GM12878 (cell line): ENCODE measurements around the gene CYB5D1. TPM values are rescaled to one million over a fixed set of nuclear protein-coding genes. Genes with fewer than 3 reads are reported as not detected.

Source experiments
- ATF7 ChIP-seq: fragments of 450-650 bp; IDR thresholded peaks from 2 replicates; pipeline ENCODE4 v1.6.1; 2016; ENCODE audit warnings: low read depth, mild to moderate bottlenecking
- BMI1 ChIP-seq: fragments of 450-650 bp; IDR thresholded peaks from 2 replicates; pipeline ENCODE4 v1.6.1; 2016; ENCODE audit warnings: mild to moderate bottlenecking, moderate library complexity, borderline replicate concordance
- CREB1 ChIP-seq: IDR thresholded peaks from 2 replicates; pipeline ENCODE4 v1.6.1; 2012; ENCODE audit warnings: low read depth, mild to moderate bottlenecking, inconsistent platforms
- GATAD2B ChIP-seq: fragments of 450-650 bp; conservative IDR thresholded peaks from 2 replicates; pipeline ENCODE4 v1.6.1; 2017; ENCODE audit warnings: low read depth, mild to moderate bottlenecking, moderate library complexity
- HDAC2 ChIP-seq: fragments of 200-600 bp; sonication (generic); IDR thresholded peaks from 2 replicates; pipeline ENCODE4 v1.6.1; 2017
- KAT2A ChIP-seq: conservative IDR thresholded peaks from 2 replicates; pipeline ENCODE4 v1.6.1; 2011; ENCODE audit warnings: low read depth, low read length; ENCODE audit not compliant: control insufficient read depth
- NBN ChIP-seq: fragments of 450-650 bp; IDR thresholded peaks from 2 replicates; pipeline ENCODE4 v1.6.1; 2016
- NFXL1 ChIP-seq: fragments of 450-650 bp; IDR thresholded peaks from 2 replicates; pipeline ENCODE4 v1.6.1; 2017; ENCODE audit warnings: antibody characterized with exemption, mild to moderate bottlenecking, borderline replicate concordance
- NFYA ChIP-seq: IDR thresholded peaks from 2 replicates; pipeline ENCODE4 v1.6.1; 2011; ENCODE audit warnings: low read depth, mild to moderate bottlenecking, low read length, improper control_type of control experiment, borderline replicate concordance
- NR2C2 ChIP-seq: IDR thresholded peaks from 2 replicates; pipeline ENCODE4 v1.6.1; 2011; ENCODE audit warnings: borderline replicate concordance, low read depth; ENCODE audit not compliant: control insufficient read depth, insufficient read length
- POLR2A ChIP-seq: IDR thresholded peaks from 2 replicates; pipeline ENCODE4 v1.6.1; 2011; ENCODE audit warnings: low read depth, mild to moderate bottlenecking, low read length
- SMAD1 ChIP-seq: fragments of 450-650 bp; IDR thresholded peaks from 2 replicates; pipeline ENCODE4 v1.6.1; 2018; ENCODE audit warnings: mild to moderate bottlenecking, low read depth; ENCODE audit not compliant: partially characterized antibody
- STAT3 ChIP-seq: IDR thresholded peaks from 2 replicates; pipeline ENCODE4 v1.6.1; 2011; ENCODE audit warnings: low read depth, low read length, improper control_type of control experiment
- WRNIP1 ChIP-seq: IDR thresholded peaks from 2 replicates; pipeline ENCODE4 v1.6.1; 2011; ENCODE audit warnings: low read depth, low read length, improper control_type of control experiment, borderline replicate concordance
- ZNF274 ChIP-seq: IDR thresholded peaks from one replicate; pipeline ENCODE4 v1.8.0; 2011; ENCODE audit not compliant: insufficient read length, insufficient read depth
- ZZZ3 ChIP-seq: IDR thresholded peaks from 2 replicates; pipeline ENCODE4 v1.6.1; 2011; ENCODE audit warnings: low read depth; ENCODE audit not compliant: control insufficient read depth, insufficient read length
- polyA plus RNA-seq, 11 experiments: library from polyadenylated mRNA; depleted of rRNA in 4 of 11; unstranded in 6 of 11; stranded (reverse) in 5 of 11; fragments of >200 nt; fragmentation: Nextera tagmentation in 4 of 11; fragmentation: Illumina TruSeq in 1 of 11; extraction: Ambion mirVana in 4 of 11; extraction: Trizol in 1 of 11; gene quantifications; 1 replicate in 1 of 11; 2 replicates in 10 of 11; pipeline versions ENCODE4 v1.2.1 to v1.2.3, GENCODE V29; 2011 to 2016; ENCODE audit warnings: inconsistent platforms in 2 of 11, missing spikeins in 2 of 11, low read depth in 1 of 11
- total RNA-seq, 4 experiments: library from RNA; depleted of rRNA in 3 of 4; stranded (reverse); fragments of >200 nt in 3 of 4; fragmentation: Illumina TruSeq in 1 of 4; extraction: Trizol in 1 of 4; gene quantifications; 2 replicates each; pipeline versions ENCODE4 v1.2.1 to v1.2.3, GENCODE V29; 2013 to 2021
- TF ChIP-seq, protein P1 (sequence below): fragments of 450-650 bp; IDR thresholded peaks from 2 replicates; pipeline ENCODE4 v1.6.1; 2018; ENCODE audit warnings: mild to moderate bottlenecking, low read depth, moderate library complexity; ENCODE audit not compliant: partially characterized antibody
- TF ChIP-seq, protein P2 (sequence below): fragments of 450-650 bp; formaldehyde crosslinking; IDR thresholded peaks from 2 replicates; pipeline ENCODE4 v1.4.0; 2020; ENCODE audit warnings: mild to moderate bottlenecking, moderate library complexity
- TF ChIP-seq, protein P3 (sequence below): IDR thresholded peaks from 2 replicates; pipeline ENCODE4 v1.6.1; 2012; ENCODE audit warnings: low read length, inconsistent platforms
- TF ChIP-seq, protein P4 (sequence below): fragments of 450-650 bp; IDR thresholded peaks from 2 replicates; pipeline ENCODE4 v1.6.1; 2017; ENCODE audit warnings: mild to moderate bottlenecking, low read depth, inconsistent platforms; ENCODE audit not compliant: poor library complexity, severe bottlenecking

CYB5D1 gene
- total and polyA plus RNA-seq, 10 of the 15 experiments (the other 5 are each of a cell fraction or from before 2014, with no cell fraction given), result 1.6 to 8.7 (median 6.4) TPM

DNA sequence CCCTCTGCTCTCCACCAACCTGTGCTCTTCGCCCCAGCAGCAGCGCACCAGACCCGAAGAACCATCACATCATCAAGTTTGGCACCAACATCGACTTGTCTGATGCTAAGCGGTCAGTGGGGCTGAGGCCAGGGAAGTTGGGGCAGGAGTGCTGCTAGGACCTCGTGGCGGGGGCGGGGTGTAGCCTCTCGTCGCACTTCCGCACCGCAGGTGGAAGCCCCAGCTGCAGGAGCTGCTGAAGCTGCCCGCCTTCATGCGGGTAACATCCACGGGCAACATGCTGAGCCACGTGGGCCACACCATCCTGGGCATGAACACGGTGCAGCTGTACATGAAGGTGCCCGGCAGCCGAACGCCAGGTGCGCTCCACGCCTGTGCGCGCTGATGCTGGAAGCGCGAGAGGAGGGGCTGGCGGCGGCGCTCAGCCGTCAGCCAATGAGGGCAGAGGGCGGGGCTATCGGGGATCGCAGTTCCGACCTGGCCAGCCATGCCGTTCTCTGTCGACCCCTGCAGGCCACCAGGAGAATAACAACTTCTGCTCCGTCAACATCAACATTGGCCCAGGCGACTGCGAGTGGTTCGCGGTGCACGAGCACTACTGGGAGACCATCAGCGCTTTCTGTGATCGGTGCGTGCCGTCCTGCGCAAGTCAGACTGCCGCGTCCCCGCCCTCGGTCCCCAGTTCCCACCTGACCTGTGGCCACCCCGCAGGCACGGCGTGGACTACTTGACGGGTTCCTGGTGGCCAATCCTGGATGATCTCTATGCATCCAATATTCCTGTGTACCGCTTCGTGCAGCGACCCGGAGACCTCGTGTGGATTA is 6.2 kb upstream of the CYB5D1 start (continued):
- TF ChIP-seq GATAD2B (peak; percentile 82), POLR2A (peak; percentile 71; the same call in 1 of the 2 replicates), SMAD1 (no peak), NFYA (no peak), STAT3 (no peak), BMI1 (no peak), ZNF274 (no peak), NBN (no peak), ATF7 (no peak), WRNIP1 (no peak), NFXL1 (no peak), KAT2A (no peak), NR2C2 (no peak), ZZZ3 (no peak), HDAC2 (no peak), CREB1 (peak; percentile 42; the same call in 1 of the 2 replicates)
- TF ChIP-seq, protein P1, sequence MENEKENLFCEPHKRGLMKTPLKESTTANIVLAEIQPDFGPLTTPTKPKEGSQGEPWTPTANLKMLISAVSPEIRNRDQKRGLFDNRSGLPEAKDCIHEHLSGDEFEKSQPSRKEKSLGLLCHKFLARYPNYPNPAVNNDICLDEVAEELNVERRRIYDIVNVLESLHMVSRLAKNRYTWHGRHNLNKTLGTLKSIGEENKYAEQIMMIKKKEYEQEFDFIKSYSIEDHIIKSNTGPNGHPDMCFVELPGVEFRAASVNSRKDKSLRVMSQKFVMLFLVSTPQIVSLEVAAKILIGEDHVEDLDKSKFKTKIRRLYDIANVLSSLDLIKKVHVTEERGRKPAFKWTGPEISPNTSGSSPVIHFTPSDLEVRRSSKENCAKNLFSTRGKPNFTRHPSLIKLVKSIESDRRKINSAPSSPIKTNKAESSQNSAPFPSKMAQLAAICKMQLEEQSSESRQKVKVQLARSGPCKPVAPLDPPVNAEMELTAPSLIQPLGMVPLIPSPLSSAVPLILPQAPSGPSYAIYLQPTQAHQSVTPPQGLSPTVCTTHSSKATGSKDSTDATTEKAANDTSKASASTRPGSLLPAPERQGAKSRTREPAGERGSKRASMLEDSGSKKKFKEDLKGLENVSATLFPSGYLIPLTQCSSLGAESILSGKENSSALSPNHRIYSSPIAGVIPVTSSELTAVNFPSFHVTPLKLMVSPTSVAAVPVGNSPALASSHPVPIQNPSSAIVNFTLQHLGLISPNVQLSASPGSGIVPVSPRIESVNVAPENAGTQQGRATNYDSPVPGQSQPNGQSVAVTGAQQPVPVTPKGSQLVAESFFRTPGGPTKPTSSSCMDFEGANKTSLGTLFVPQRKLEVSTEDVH, result no peak
- TF ChIP-seq, protein P2, sequence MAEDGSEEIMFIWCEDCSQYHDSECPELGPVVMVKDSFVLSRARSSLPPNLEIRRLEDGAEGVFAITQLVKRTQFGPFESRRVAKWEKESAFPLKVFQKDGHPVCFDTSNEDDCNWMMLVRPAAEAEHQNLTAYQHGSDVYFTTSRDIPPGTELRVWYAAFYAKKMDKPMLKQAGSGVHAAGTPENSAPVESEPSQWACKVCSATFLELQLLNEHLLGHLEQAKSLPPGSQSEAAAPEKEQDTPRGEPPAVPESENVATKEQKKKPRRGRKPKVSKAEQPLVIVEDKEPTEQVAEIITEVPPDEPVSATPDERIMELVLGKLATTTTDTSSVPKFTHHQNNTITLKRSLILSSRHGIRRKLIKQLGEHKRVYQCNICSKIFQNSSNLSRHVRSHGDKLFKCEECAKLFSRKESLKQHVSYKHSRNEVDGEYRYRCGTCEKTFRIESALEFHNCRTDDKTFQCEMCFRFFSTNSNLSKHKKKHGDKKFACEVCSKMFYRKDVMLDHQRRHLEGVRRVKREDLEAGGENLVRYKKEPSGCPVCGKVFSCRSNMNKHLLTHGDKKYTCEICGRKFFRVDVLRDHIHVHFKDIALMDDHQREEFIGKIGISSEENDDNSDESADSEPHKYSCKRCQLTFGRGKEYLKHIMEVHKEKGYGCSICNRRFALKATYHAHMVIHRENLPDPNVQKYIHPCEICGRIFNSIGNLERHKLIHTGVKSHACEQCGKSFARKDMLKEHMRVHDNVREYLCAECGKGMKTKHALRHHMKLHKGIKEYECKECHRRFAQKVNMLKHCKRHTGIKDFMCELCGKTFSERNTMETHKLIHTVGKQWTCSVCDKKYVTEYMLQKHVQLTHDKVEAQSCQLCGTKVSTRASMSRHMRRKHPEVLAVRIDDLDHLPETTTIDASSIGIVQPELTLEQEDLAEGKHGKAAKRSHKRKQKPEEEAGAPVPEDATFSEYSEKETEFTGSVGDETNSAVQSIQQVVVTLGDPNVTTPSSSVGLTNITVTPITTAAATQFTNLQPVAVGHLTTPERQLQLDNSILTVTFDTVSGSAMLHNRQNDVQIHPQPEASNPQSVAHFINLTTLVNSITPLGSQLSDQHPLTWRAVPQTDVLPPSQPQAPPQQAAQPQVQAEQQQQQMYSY (CRISPR knock-in tag), result no peak
- TF ChIP-seq, protein P3, sequence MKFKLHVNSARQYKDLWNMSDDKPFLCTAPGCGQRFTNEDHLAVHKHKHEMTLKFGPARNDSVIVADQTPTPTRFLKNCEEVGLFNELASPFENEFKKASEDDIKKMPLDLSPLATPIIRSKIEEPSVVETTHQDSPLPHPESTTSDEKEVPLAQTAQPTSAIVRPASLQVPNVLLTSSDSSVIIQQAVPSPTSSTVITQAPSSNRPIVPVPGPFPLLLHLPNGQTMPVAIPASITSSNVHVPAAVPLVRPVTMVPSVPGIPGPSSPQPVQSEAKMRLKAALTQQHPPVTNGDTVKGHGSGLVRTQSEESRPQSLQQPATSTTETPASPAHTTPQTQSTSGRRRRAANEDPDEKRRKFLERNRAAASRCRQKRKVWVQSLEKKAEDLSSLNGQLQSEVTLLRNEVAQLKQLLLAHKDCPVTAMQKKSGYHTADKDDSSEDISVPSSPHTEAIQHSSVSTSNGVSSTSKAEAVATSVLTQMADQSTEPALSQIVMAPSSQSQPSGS, result no peak
- TF ChIP-seq, protein P4, sequence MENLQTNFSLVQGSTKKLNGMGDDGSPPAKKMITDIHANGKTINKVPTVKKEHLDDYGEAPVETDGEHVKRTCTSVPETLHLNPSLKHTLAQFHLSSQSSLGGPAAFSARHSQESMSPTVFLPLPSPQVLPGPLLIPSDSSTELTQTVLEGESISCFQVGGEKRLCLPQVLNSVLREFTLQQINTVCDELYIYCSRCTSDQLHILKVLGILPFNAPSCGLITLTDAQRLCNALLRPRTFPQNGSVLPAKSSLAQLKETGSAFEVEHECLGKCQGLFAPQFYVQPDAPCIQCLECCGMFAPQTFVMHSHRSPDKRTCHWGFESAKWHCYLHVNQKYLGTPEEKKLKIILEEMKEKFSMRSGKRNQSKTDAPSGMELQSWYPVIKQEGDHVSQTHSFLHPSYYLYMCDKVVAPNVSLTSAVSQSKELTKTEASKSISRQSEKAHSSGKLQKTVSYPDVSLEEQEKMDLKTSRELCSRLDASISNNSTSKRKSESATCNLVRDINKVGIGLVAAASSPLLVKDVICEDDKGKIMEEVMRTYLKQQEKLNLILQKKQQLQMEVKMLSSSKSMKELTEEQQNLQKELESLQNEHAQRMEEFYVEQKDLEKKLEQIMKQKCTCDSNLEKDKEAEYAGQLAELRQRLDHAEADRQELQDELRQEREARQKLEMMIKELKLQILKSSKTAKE, result no peak
